HCT116 (cell line): ENCODE measurements around the gene MT2A. TPM values are rescaled to one million over a fixed set of nuclear protein-coding genes. Genes with fewer than 3 reads are reported as not detected.
A peak's percentile ranks its signal among the peaks of the same experiment; 100 is the strongest.

Experiments
- ATAC-seq: fragments of 200-7000 bp; cut with Tn5 transposase; 2 replicates; pipeline ENCODE4 v1.9.1; 2020; ENCODE audit warnings: mild to moderate bottlenecking, moderate library complexity
- BruUV-seq: library from RNA; stranded (reverse); fragments of 400-500 nt; replicated peaks from 2 replicates; lab custom pipeline; 2021; lab: Mats Ljungman, UMichigan
- CTCF ChIA-PET: fragments of 300-600 bp; sonication (Branson Sonifier 250); formaldehyde crosslinking; loops from one replicate; lab custom pipeline; 2021; ENCODE audit warnings: antibody characterized with exemption; lab: Charles Lee
- POLR2A ChIA-PET: fragments of 300-600, 350-600 bp; sonication (Branson Sonifier 250); formaldehyde crosslinking; loops from one replicate; lab custom pipeline; 2021; ENCODE audit warnings: antibody characterized with exemption; lab: Charles Lee
- RAD21 ChIA-PET, 2 experiments: fragments of 300-600 bp; sonication (Branson Sonifier 250); formaldehyde crosslinking; loops; one replicate each; lab custom pipeline; 2023; ENCODE audit warnings: low total read pairs in 2 of 2; ENCODE audit not compliant: uncharacterized antibody in 2 of 2, unreplicated experiment in 2 of 2, low non-redundant PET in 1 of 2; lab: Charles Lee
- DNase-seq: peaks from one replicate; pipeline ENCODE4 v3.0.0-alpha.2; 2010; ENCODE audit warnings: low read depth, low spot score
- H2AFZ ChIP-seq: fragments of 200-600 bp; shearing (Covaris generic), sonication (generic); 2 replicates; pipeline ENCODE4 v1.6.1; 2017; ENCODE audit warnings: low read depth, mixed run types, mixed read lengths, antibody characterized with exemption, low read length; ENCODE audit not compliant: poor library complexity, severe bottlenecking
- H3K27ac ChIP-seq: 2 replicates; pipeline ENCODE4 v1.5.1; 2012; ENCODE audit warnings: low read depth, low read length
- H3K27me3 ChIP-seq: fragments of 200-600 bp; sonication (generic); 2 replicates; pipeline ENCODE4 v1.6.1; 2016; ENCODE audit warnings: mixed run types, low read length, mixed read lengths; ENCODE audit not compliant: insufficient read depth
- H3K36me3 ChIP-seq, 2 experiments: fragments of 200-500 bp in 1 of 2; fragments of 200-600 bp in 1 of 2; sonication (Bioruptor generic) in 1 of 2; sonication (generic) in 1 of 2; 2 replicates each; pipeline versions ENCODE4 v1.5.1 to v1.6.1; 2014 to 2016; ENCODE audit warnings: low read length in 2 of 2, inconsistent platforms in 1 of 2, mixed read lengths in 1 of 2, mixed run types in 1 of 2; ENCODE audit not compliant: insufficient read depth in 2 of 2, control insufficient read depth in 1 of 2
- H3K4me1 ChIP-seq, 2 experiments: fragments of 200-600 bp in 1 of 2; sonication (generic) in 1 of 2; 2 replicates each; pipeline versions ENCODE4 v1.5.1 to v1.6.1; 2012 to 2017; ENCODE audit warnings: low read length in 2 of 2, inconsistent platforms in 1 of 2, mild to moderate bottlenecking in 1 of 2, mixed read lengths in 1 of 2, mixed run types in 1 of 2, moderate library complexity in 1 of 2; ENCODE audit not compliant: insufficient read depth in 2 of 2, control insufficient read depth in 1 of 2
- H3K4me2 ChIP-seq: fragments of 200-600 bp; sonication (generic); 2 replicates; pipeline ENCODE4 v1.6.1; 2017; ENCODE audit warnings: mixed run types, low read length, mixed read lengths
- H3K4me3 ChIP-seq, 2 experiments: fragments of 200-600 bp in 1 of 2; sonication (generic) in 1 of 2; replicated peaks in 1 of 2; 2 replicates each; pipeline ENCODE4 v1.5.1; 2011 to 2016; ENCODE audit warnings: low read length in 2 of 2, control low read depth in 1 of 2, low read depth in 1 of 2, mild to moderate bottlenecking in 1 of 2, mixed read lengths in 1 of 2, mixed run types in 1 of 2
- H3K79me2 ChIP-seq: fragments of 200-600 bp; sonication (generic); 2 replicates; pipeline ENCODE4 v1.6.1; 2017; ENCODE audit warnings: mild to moderate bottlenecking, mixed run types, low read length, moderate library complexity, mixed read lengths; ENCODE audit not compliant: insufficient read depth
- H3K9ac ChIP-seq: fragments of 200-600 bp; sonication (generic); 2 replicates; pipeline ENCODE4 v1.6.1; 2016; ENCODE audit warnings: low read length, mixed read lengths
- H3K9me2 ChIP-seq: fragments of 200-600 bp; sonication (generic), shearing (Covaris generic); 2 replicates; pipeline ENCODE4 v1.6.1; 2017; ENCODE audit warnings: mixed run types, mild to moderate bottlenecking, moderate library complexity; ENCODE audit not compliant: insufficient read depth
- H3K9me3 ChIP-seq, 2 experiments: fragments of 200-500 bp in 1 of 2; fragments of 200-600 bp in 1 of 2; sonication (Bioruptor generic) in 1 of 2; sonication (generic) in 1 of 2; 2 replicates each; pipeline ENCODE4 v1.6.1; 2014 to 2017; ENCODE audit warnings: low read length in 2 of 2, mixed read lengths in 2 of 2, inconsistent platforms in 1 of 2, low read depth in 1 of 2, mild to moderate bottlenecking in 1 of 2, mixed run types in 1 of 2, moderate library complexity in 1 of 2; ENCODE audit not compliant: control insufficient read depth in 1 of 2, insufficient read depth in 1 of 2
- H4K20me1 ChIP-seq: fragments of 200-600 bp; sonication (generic), shearing (Covaris generic); 2 replicates; pipeline ENCODE4 v1.6.1; 2017; ENCODE audit warnings: mixed run types, mild to moderate bottlenecking, moderate library complexity; ENCODE audit not compliant: insufficient read depth
- ATF3 ChIP-seq: IDR thresholded peaks from 2 replicates; pipeline ENCODE4 v1.6.1; 2012
- EGR1 ChIP-seq: IDR thresholded peaks from 2 replicates; pipeline ENCODE4 v1.6.1; 2012; ENCODE audit warnings: low read depth
- ELF1 ChIP-seq: IDR thresholded peaks from 2 replicates; pipeline ENCODE4 v1.6.1; 2012; ENCODE audit warnings: low read depth, borderline replicate concordance
- EZH2phosphoT487 ChIP-seq: fragments of 200-600 bp; IDR thresholded peaks from 2 replicates; pipeline ENCODE4 v1.6.1; 2018; ENCODE audit warnings: antibody characterized with exemption, borderline replicate concordance
- FOSL1 ChIP-seq: IDR thresholded peaks from 2 replicates; pipeline ENCODE4 v1.6.1; 2012; ENCODE audit warnings: low read depth
- REST ChIP-seq: IDR thresholded peaks from 2 replicates; pipeline ENCODE4 v1.6.1; 2012; ENCODE audit warnings: low read depth
- SRF ChIP-seq: IDR thresholded peaks from 2 replicates; pipeline ENCODE4 v1.6.1; 2012; ENCODE audit warnings: low read depth
- ZNF274 ChIP-seq: fragments of 200-500 bp; sonication (Bioruptor generic); IDR thresholded peaks from 2 replicates; pipeline ENCODE4 v1.6.1; 2014; ENCODE audit warnings: mild to moderate bottlenecking, low read depth, low read length, inconsistent platforms
- intact Hi-C: fragments of 100-400 bp; cut with micrococcal nuclease; formaldehyde crosslinking; loops from 2 replicates; pipeline ENCODE4 v1.10.0; 2022
- total RNA-seq: library from RNA; stranded (reverse); gene quantifications from one replicate; pipeline ENCODE4 v1.2.1, GENCODE V29; 2021; ENCODE audit not compliant: unreplicated experiment

MT2A gene
- total RNA-seq, 1 experiment from 2014 or later = 710 TPM

- ChIA-PET CTCF (interaction anchor here (0.7 to 1.7 kb wide), 4 partner anchors 9 to 91 kb away, joined by 3 to 6 read pairs (median 4); partner anchors contain the start of gene MT1E), POLR2A (interaction anchor here (1.2 to 16.1 kb wide), 4 partner anchors 14 to 321 kb away, joined by 3 to 344 read pairs (median 4); partner anchors contain the start of genes HERPUD1 and MT1E), RAD21 (interaction anchor here (1.7 to 2.0 kb wide), 2 partner anchors 14 to 15 kb away, joined by 4 to 5 read pairs; partner anchors contain the start of gene MT1E (in 2 of the 2))
- Histone ChIP-seq H3K9ac (peak overlapping the region; percentile 91), H2AFZ (no peak overlapping the region), H3K4me3 (peak overlapping the region in 1 of 2 experiments; percentile 85; a peak in 3 of 4 replicates), H3K4me1 (peaks cover 73 to 89% of the 10 kb centered on the region in 2 experiments), H3K36me3 (no peaks in the 10 kb centered on the region), H3K9me2 (no peaks in the 10 kb centered on the region), H3K27me3 (no peaks in the 10 kb centered on the region), H4K20me1 (no peaks in the 10 kb centered on the region), H3K79me2 (peaks cover 14% of the 10 kb centered on the region), H3K27ac (peak overlapping the region; percentile 96), H3K9me3 (no peaks in the 10 kb centered on the region), H3K4me2 (peak overlapping the region; percentile 95)
- no peak for DNase-seq
- intact Hi-C loops = no loop called here
- no peak for ATAC-seq
- no TSS peak for BruUV-seq
- no peak for TF ChIP-seq EZH2phosphoT487
Measured at GRCh38 chr16:56610609-56611111, 2.3 kb downstream of the MT2A start.

GRCh38 chr16:56611281-56611833 lies 3.0 kb downstream of the MT2A start:
- H3K36me3 ChIP-seq = no peaks in the 10 kb centered on the region
- H4K20me1 ChIP-seq = no peaks in the 10 kb centered on the region
- ATAC-seq = no peak
- H3K27ac ChIP-seq = peak overlapping the region; percentile 96
- H3K9me3 ChIP-seq = no peaks in the 10 kb centered on the region
- ChIA-PET POLR2A (interaction anchor here (1.1 to 16.1 kb wide), 4 partner anchors 13 to 320 kb away, joined by 3 to 344 read pairs (median 3); partner anchors contain the start of genes HERPUD1 and MT1E), RAD21 (interaction anchor here (1.7 to 2.0 kb wide), 2 partner anchors 14 kb away, joined by 4 to 5 read pairs; partner anchors contain the start of gene MT1E (in 2 of the 2)), CTCF (interaction anchor here (0.9 to 1.4 kb wide), 3 partner anchors 9 to 91 kb away, joined by 4 to 6 read pairs (median 4); no protein-coding TSS in a partner anchor)
- no peaks in the 10 kb centered on the region for H3K27me3 ChIP-seq
- peaks cover 66 to 82% of the 10 kb centered on the region in 2 experiments for H3K4me1 ChIP-seq
- no peak for TF ChIP-seq REST
- TF ChIP-seq ATF3 = no peak
- no peak for TF ChIP-seq ELF1
- TF ChIP-seq EGR1 = no peak
- TF ChIP-seq ZNF274 = no peak
- TF ChIP-seq SRF = no peak
- no peak for TF ChIP-seq FOSL1
- intact Hi-C loops = no loop called here
- H3K9ac ChIP-seq = peak overlapping the region; percentile 91
- peak overlapping the region; percentile 95 for H3K4me2 ChIP-seq
- peak; percentile 27 for DNase-seq
- peaks cover 14% of the 10 kb centered on the region for H3K79me2 ChIP-seq
- no peak overlapping the region for H2AFZ ChIP-seq
- no TSS peak for BruUV-seq
- H3K9me2 ChIP-seq = no peaks in the 10 kb centered on the region
- peak overlapping the region in 1 of 2 experiments; percentile 2; a peak in 2 of 4 replicates for H3K4me3 ChIP-seq
